Middle frontal gyrus (tissue), 1 donor: ENCODE results near the gene USP33.
"Not testable (repeated sequence)": the region's sequence is repeated elsewhere in the genome, so short reads cannot be mapped to it uniquely, and the experiment has no call there.

Experiments used
- DNase-seq: peaks from one replicate; pipeline ENCODE4 v3.0.0-alpha.2; 2015; ENCODE audit warnings: low spot score; ENCODE audit errors: extremely low spot score

Gene USP33

DNA sequence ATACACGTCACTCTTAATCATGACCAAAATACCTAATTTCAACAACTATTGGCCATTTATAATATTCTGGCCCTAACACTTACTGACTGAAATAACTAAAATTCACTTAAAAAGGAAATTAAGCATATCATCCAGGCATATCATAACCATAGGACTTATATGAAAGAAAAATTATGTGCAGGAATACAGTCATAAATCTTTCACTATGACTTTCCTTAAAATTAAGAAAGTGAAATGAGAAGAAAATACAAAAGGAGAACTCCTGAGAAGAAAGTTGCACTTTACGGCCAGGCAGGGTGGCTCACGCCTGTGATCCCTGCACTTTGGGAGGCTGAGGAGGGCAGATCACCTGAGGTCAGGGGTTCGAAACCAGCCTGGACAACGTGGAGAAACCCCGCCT, 86.6 kb downstream of the USP33 start:
- no peak for DNase-seq

DNA sequence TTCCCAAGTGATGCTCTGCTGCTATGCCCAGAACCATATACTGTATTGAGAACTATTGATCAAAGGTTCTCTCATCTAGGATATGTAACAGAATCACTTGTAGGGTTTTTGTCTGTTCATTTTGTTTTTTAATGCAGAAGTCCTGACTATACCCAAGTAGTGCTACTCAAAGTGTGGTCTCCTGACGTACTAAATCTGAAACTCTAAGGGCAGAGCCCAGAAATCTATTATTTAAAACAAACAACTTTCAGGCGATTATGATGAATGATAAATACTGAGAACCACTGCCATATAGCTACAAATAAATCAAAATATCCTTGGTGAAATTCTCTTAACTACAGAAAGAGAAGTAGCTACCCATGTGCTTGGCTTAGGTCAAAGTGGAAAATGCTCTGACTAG, 87.3 kb downstream of the USP33 start:
- DNase-seq = no peak

DNA sequence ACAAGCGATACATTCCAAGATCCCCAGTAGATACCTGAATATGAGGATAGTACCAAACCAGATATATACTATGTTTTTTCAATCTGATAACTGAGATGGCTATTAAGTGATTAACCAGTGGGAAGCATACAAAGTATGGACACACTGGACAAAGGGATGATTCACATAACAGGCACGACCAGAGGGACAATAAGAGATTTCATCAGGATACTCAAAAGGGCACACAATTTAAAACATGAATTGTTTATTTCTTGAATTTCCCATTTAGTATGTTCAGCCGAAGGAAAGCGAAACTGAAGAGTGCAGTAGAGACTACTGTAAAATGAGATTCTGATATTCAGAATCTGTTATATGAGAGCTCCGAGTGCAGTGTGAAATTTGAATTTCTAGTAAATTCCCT, 87.8 kb downstream of the USP33 start:
- DNase-seq = no peak

DNA sequence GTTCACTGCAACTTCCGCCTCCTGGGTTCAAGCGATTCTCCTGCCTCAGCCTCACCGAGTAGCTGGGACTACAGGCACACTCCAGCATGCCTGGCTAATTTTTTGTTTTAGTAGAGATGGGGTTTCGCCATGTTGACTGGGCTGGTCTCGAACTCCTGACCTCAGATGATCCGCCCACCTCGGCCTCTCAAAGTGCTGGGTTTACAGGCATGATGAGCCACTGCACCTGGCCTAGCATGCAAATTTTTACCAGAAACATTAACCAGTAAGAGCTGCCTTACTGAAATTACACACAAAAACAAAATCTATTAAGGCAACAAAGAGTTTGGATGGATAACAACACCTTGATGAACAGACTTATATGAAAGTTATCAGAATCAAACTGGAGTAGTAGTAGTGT, 89.3 kb downstream of the USP33 start:
- no peak for DNase-seq

DNA sequence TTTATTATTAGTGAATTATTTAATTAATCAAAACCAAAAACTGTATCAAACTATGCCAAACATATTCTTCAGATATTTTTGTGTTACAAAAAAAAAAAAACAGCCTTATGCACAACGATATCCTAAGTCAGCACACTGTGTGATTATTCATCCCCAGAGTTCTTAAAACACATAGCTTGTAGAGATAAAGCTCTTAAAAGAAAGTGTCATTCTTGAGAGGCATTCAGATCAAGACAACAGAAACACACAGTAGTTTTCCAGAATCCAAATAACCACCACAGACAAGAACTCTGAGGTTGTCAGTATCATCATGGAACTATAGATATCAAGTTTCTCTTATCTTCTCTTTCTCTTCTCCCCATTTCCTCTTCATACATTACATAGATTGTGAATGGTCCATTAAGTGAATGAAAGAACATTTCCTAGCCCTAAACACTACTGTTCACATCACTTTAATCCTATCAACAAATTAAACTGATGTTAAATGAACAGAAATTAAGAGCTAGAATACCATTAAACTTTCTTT, 90.7 kb downstream of the USP33 start:
- DNase-seq = no peak

DNA sequence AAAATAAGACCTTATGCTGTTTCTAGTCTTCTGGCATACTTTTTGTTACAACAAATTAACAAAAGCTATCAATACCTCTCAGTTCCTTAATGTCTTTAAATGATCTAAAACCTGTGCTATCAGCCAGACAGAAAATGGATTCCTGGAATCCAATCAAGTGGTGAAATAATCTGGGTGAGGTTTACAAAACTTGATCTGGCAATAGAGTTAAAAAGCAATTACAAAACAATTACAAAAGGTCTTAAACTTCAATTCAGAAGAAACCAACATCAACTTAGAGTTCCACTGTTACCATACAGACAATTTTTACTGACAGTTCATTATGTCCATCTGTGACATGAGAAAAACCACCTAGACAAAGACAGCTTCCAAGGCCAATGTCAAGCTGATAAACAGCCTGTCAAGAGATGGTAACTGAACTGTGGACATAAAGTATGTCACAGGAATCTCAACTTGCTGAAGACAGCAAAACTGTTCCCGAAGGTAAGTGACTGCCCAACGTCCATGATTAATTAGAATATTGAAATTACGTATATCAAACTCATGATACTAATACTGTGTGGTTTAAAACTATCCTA, 94.6 kb downstream of the USP33 start:
- no peak for DNase-seq

DNA sequence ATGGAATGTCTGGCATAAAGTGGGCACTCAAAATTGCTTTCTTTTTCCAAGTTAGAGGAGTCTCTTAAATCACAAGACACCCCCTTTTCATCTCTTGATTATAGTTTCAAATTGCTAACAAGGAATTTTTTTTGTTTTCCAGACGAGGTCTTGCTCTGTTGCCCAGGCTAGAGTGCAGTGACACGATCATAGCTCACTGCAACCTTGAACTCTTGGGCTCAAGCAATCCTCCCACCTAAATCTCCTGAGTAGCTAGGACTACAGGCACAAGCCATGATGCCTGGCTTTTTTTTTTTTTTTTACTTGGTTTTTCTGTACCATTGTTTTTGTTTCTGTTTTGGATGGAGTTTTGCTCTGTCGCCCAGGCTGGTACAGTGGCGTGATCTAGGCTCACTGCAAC, 98.0 kb downstream of the USP33 start:
- no peak for DNase-seq

DNA sequence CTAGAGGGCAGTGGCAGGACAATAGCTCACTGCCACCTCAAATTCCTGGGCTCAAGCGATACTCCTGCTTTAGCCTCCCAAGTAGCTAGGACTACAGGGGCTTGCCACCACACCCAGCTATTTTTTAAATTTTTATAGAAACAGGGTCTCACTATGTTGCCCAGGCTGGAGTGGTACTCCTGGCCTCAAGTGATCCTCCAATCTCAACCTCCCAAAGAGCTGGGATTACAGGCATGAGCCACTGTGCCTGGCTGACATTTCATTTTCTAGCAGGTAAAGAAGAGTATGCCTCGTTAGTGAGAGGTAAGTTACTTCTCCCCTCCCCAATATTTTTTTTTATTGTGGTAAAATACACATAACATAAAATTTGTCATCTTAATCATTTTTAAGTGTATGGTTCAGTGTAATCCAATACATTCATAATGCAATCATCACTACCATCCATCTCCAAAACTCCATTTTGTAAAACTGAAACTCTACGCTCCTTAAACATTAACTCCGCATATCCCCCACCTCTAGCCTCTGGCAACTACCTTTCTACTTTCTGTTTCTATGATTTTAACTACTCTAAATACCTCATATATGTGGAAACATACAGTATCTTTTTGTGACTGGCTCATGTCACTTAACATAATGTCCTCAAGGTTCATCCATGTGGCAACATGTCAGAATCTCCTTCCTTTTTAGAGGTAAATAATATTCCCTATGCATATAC, 99.6 kb downstream of the USP33 start:
- no peak for DNase-seq

DNA sequence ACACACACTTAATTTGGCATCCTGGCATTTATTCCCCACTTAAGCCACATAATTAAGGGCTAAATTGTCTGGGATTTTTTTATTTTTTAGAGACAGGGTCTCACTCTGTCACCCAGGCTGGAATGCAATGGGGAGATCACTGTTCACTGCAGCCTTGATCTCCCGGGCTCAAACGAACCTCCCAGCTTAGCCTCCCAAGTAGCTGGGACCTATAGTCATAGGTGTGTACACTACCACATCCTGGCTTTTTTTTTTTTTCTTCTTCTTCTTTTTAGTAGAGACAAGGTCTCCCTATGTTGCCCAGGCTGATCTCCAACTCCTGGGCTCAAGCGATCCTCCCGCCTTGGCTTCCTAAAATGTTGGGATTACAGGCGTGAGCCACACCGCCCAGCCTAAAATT, 101.4 kb downstream of the USP33 start:
- no peak for DNase-seq

DNA sequence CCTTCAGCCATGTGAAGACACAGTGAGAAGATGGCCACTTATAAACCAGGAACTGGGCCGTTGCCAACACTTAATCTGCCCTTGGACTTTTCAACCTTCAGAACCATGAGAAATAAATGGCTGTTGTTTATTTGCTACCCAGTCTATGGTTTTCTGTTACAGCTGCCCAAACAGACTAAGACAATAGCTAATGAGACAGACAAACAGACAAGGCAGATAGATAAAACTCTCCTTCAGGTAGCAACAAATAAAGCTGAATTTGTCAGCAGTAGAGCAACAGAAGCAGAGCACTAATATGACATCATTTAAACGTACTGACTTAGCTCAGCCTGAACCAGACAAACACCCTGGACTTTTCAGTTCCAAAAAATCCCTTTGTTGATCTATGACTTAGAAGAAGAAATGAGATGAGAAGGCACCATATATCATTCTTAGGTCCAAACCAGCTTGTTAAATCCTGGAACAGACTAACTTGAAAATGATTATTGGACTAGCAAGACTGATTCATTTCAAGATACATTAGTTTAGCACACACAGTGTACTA, 104.1 kb downstream of the USP33 start:
- no peak for DNase-seq

DNA sequence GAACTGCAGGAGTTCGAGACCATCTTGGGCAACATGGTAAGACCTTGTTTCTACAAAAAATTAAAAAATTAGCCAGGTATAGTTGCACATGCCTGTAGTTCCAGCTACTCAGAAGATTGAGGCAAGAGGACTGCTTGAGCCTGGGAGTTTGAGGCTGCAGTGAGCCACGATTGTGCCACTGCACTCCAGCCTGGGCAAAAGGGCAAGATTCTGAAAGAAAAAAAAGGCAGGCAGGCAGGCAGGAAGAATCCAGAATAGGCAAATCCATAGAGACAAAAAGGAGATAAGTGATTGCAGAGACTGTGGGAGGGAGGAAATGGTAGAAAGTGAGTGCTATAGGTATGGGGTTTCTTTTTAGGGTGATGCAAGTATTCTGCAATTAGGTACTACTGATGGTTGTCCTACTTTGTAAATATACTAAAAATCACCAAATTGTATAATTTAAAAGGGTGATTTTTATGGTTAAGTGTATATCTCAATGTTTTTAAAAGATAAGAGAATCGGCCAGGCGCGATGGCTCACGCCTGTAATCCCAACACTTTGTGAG, 106.6 kb downstream of the USP33 start:
- no peak for DNase-seq

DNA sequence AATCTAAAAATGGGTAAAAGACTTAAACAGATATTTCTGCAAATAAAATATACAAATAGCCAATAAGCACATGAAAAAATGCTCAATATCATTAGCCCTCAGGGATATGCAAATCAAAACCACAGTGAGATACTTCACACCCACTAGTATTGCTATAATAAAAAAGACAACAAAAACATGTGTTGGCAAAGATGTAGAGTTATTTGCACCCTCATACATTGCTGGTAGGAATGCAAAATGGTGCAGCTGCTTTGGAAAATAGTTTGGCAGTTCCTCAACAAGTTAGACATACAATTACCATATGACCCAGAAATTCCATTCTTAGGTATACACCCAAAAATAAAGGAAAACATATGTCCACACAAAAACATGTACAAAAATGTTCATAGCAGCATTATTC, 107.4 kb downstream of the USP33 start:
- no peak for DNase-seq

DNA sequence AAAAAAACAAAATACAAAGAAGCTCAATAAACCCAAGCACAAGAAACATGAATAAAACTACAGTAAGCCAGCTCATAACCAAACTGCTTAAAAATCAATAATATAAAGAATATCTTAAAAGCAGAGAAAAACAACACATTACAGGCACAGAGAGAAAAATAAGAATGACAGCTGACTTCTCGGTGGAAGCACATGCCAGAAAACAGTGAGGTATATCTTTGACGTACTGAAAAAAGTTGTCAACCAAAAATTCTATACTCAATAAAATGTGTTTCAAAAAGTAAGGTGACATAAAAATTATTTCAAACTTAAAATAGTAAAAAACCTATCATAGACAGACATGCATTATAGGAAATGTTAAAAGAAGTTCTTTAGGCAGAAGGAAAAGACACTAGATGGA, 110.5 kb downstream of the USP33 start:
- no peak for DNase-seq

DNA sequence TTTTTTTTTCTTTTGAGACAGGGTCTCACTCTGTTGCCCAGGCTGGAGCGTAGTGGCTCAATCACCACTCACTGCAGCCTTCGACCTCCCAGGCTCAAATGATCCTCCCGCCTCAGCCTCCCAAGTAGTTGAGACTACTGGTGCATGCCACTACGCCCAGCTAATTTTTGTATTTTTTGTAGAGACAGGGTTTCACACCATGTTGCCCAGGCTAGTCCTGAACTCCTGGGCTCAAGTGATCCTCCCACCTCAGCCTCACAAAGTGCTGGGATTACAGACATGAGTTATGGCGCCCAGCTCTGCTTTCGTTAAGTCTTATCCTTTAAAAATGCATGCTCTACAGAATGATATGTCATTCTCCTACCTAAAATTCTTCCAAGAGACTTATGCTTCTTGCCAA, 113.4 kb downstream of the USP33 start:
- DNase-seq = not testable (repeated sequence)
